Measurements from ENCODE around the gene APH1A. TPM values are rescaled to one million over a fixed set of nuclear protein-coding genes. Genes with fewer than 3 reads are reported as not detected.

Gene APH1A
- total RNA-seq, 1 experiment from 2014 or later = 109 TPM

- H3K9ac ChIP-seq (ENCODE audit: low read length) = peak overlapping the region; percentile 97
- H2AFZ ChIP-seq (ENCODE audit: low read depth, low read length, poor library complexity, severe bottlenecking) = peak overlapping the region; percentile 47
- ATAC-seq = no peak
- TSS peak; percentile 89 for BruUV-seq (replicated peaks)
- H3K27ac ChIP-seq (ENCODE audit: low read depth, low read length) = peak overlapping the region; percentile 69; the same call in 1 of the 2 replicates
- RAD21 ChIA-PET (ENCODE audit: low non-redundant PET in 1 of 2, low total read pairs in 2 of 2, uncharacterized antibody in 2 of 2, unreplicated experiment in 2 of 2) = no interaction called here
- peaks cover 22% of the 10 kb centered on the region for H3K79me2 ChIP-seq (ENCODE audit: insufficient read depth, low read length)
- H4K20me1 ChIP-seq (ENCODE audit: insufficient read depth) = no peaks in the 10 kb centered on the region
- no peaks in the 10 kb centered on the region for H3K9me2 ChIP-seq (ENCODE audit: insufficient read depth)
- no peaks in the 10 kb centered on the region for H3K9me3 ChIP-seq (ENCODE audit: control insufficient read depth in 1 of 2, insufficient read depth in 1 of 2, low read depth in 1 of 2, low read length in 2 of 2)
- H3K4me3 ChIP-seq (replicated peaks in 1 of 2; ENCODE audit: low read depth in 1 of 2, low read length in 2 of 2) = peak overlapping the region; percentile 93 to 100
- peaks cover 3 to 15% of the 10 kb centered on the region in 2 experiments; a peak in 2 of 4 replicates for H3K36me3 ChIP-seq (ENCODE audit: control insufficient read depth in 1 of 2, insufficient read depth in 2 of 2, low read length in 2 of 2)
- intact Hi-C loops (cut with micrococcal nuclease) = no loop called here
- CTCF ChIA-PET = interaction anchor here (1.0 kb wide), 1 partner anchor 14 kb away, joined by 5 read pairs; no protein-coding TSS in a partner anchor
- no peak for TF ChIP-seq RAD21 (IDR thresholded peaks at IDR 0.05; ENCODE audit: low read depth)
- TF ChIP-seq ELF1 (IDR thresholded peaks at IDR 0.05; ENCODE audit: borderline replicate concordance, low read depth) = no peak
- TF ChIP-seq EZH2phosphoT487 (IDR thresholded peaks at IDR 0.05; ENCODE audit: borderline replicate concordance) = no peak
- TF ChIP-seq ATF3 (IDR thresholded peaks at IDR 0.05) = no peak
- no peak for TF ChIP-seq SP1 (IDR thresholded peaks at IDR 0.05; ENCODE audit: low read depth)
- TF ChIP-seq ZBTB33 (IDR thresholded peaks at IDR 0.05; ENCODE audit: extremely low read depth, insufficient replicate concordance, low read length) = no peak
- no peak for TF ChIP-seq EZH2 (IDR thresholded peaks at IDR 0.05)
- TF ChIP-seq CBX3 (IDR thresholded peaks at IDR 0.05; ENCODE audit: low read depth) = no peak
- TF ChIP-seq TCF7L2 (IDR thresholded peaks at IDR 0.05; ENCODE audit: borderline replicate concordance, extremely low read depth, insufficient read depth, insufficient read length) = no peak
- no peaks in the 10 kb centered on the region for H3K27me3 ChIP-seq (ENCODE audit: insufficient read depth, low read length)
- H3K4me2 ChIP-seq (ENCODE audit: low read length) = peak overlapping the region; percentile 99
- POLR2A ChIA-PET = interaction anchor here (1.0 kb wide), 1 partner anchor 13 kb away, joined by 3 read pairs; no protein-coding TSS in a partner anchor
- no peak for DNase-seq (ENCODE audit: low read depth, low spot score)
- peaks cover 22 to 36% of the 10 kb centered on the region in 2 experiments for H3K4me1 ChIP-seq (ENCODE audit: control insufficient read depth in 1 of 2, insufficient read depth in 2 of 2, low read length in 2 of 2)
Observed at GRCh38 chr1:150269451-150269850, 635 bp upstream of the APH1A start.
